ENCODE results near the gene STK32A.

DNA sequence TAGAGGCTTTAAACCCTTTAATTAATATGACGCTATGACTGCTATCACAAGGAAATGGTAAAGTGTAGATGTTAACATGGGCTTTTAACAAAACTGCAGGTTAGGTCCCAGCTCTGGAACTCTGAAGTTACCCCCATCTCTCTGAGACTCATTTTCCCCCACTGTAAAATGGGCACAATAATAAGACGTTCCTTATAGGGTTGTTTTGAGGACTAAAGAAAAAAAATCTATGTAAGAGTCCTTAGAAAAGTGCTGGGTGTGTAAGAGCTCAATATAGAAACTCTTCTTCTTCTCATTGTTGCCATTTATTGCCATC, 45.8 kb upstream of the STK32A start:
- TF ChIP-seq, protein P1, sequence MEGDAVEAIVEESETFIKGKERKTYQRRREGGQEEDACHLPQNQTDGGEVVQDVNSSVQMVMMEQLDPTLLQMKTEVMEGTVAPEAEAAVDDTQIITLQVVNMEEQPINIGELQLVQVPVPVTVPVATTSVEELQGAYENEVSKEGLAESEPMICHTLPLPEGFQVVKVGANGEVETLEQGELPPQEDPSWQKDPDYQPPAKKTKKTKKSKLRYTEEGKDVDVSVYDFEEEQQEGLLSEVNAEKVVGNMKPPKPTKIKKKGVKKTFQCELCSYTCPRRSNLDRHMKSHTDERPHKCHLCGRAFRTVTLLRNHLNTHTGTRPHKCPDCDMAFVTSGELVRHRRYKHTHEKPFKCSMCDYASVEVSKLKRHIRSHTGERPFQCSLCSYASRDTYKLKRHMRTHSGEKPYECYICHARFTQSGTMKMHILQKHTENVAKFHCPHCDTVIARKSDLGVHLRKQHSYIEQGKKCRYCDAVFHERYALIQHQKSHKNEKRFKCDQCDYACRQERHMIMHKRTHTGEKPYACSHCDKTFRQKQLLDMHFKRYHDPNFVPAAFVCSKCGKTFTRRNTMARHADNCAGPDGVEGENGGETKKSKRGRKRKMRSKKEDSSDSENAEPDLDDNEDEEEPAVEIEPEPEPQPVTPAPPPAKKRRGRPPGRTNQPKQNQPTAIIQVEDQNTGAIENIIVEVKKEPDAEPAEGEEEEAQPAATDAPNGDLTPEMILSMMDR (IDR thresholded peaks at IDR 0.05 in 8 of 11, conservative IDR thresholded peaks at IDR 0.05 in 3 of 11) = peak in 1 of 11 experiments; percentile 23
- no peak for TF ChIP-seq POLR2A (IDR thresholded peaks at IDR 0.05)

All from spleen (tissue), 7 donors.